Nephron (organoid): Measurements from ENCODE around the gene MATN1.

Source experiments
- H3K27ac Mint-ChIP-seq, 3 experiments: 2 replicates each; pipeline ENCODE4 v1.8.0; 2020; ENCODE audit warnings: mixed read lengths in 3 of 3, mild to moderate bottlenecking in 2 of 3, moderate library complexity in 1 of 3
- H3K27me3 Mint-ChIP-seq: 2 replicates; pipeline ENCODE4 v1.8.0; 2021; ENCODE audit warnings: low read depth, mild to moderate bottlenecking, moderate library complexity, mixed read lengths
- H3K36me3 Mint-ChIP-seq: 2 replicates; pipeline ENCODE4 v1.8.0; 2020; ENCODE audit warnings: low read depth, mixed read lengths
- H3K4me1 Mint-ChIP-seq: 2 replicates; pipeline ENCODE4 v1.8.0; 2020; ENCODE audit warnings: mixed read lengths
- H3K4me3 Mint-ChIP-seq, 3 experiments: 2 replicates each; pipeline ENCODE4 v1.8.0; 2020; ENCODE audit warnings: mild to moderate bottlenecking in 3 of 3, mixed read lengths in 3 of 3, moderate library complexity in 2 of 3
- H3K9me3 Mint-ChIP-seq: 2 replicates; pipeline ENCODE4 v1.8.0; 2020; ENCODE audit warnings: mixed read lengths
- TF ChIP-seq, protein P1 (sequence below), 3 experiments: fragments of 200-600 bp; sonication (generic); IDR thresholded peaks; one replicate each; pipeline ENCODE4 v1.5.0; 2021; ENCODE audit warnings: antibody characterized with exemption in 3 of 3; ENCODE audit not compliant: unreplicated experiment in 3 of 3

MATN1 gene

GRCh38 chr1:30714536-30715090 is 8.8 kb downstream of the MATN1 start:
- Mint-ChIP-seq H3K4me3 (no peak overlapping the region), H3K27ac (no peak overlapping the region), H3K4me1 (no peaks in the 10 kb centered on the region), H3K9me3 (peaks cover 3% of the 10 kb centered on the region), H3K27me3 (peaks cover 12% of the 10 kb centered on the region), H3K36me3 (no peaks in the 10 kb centered on the region)
- TF ChIP-seq, protein P1, sequence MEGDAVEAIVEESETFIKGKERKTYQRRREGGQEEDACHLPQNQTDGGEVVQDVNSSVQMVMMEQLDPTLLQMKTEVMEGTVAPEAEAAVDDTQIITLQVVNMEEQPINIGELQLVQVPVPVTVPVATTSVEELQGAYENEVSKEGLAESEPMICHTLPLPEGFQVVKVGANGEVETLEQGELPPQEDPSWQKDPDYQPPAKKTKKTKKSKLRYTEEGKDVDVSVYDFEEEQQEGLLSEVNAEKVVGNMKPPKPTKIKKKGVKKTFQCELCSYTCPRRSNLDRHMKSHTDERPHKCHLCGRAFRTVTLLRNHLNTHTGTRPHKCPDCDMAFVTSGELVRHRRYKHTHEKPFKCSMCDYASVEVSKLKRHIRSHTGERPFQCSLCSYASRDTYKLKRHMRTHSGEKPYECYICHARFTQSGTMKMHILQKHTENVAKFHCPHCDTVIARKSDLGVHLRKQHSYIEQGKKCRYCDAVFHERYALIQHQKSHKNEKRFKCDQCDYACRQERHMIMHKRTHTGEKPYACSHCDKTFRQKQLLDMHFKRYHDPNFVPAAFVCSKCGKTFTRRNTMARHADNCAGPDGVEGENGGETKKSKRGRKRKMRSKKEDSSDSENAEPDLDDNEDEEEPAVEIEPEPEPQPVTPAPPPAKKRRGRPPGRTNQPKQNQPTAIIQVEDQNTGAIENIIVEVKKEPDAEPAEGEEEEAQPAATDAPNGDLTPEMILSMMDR (IDR thresholded peaks at IDR 0.05; ENCODE audit: unreplicated experiment in 3 of 3), result no peak

- no peaks in the 10 kb centered on the region for H3K36me3 Mint-ChIP-seq
- peaks cover 3% of the 10 kb centered on the region for H3K9me3 Mint-ChIP-seq
- TF ChIP-seq, protein P1 (IDR thresholded peaks at IDR 0.05; ENCODE audit: unreplicated experiment in 3 of 3), result no peak
- H3K27ac Mint-ChIP-seq, result no peak overlapping the region
- H3K4me1 Mint-ChIP-seq, result no peaks in the 10 kb centered on the region
- H3K27me3 Mint-ChIP-seq, result peaks cover 17% of the 10 kb centered on the region
- H3K4me3 Mint-ChIP-seq, result no peak overlapping the region
Measured at GRCh38 chr1:30714025-30714424, 9.4 kb downstream of the MATN1 start.

GRCh38 chr1:30713311-30713710 is 10.1 kb downstream of the MATN1 start:
- H3K27ac Mint-ChIP-seq, result peak overlapping the region in 1 of 3 experiments; percentile 5
- H3K4me3 Mint-ChIP-seq, result no peak overlapping the region

GRCh38 chr1:30712583-30712982 is 10.8 kb downstream of the MATN1 start:
- no peaks in the 10 kb centered on the region for H3K9me3 Mint-ChIP-seq
- no peak overlapping the region for H3K27ac Mint-ChIP-seq
- H3K27me3 Mint-ChIP-seq, result peaks cover 21% of the 10 kb centered on the region
- no peaks in the 10 kb centered on the region for H3K36me3 Mint-ChIP-seq
- H3K4me1 Mint-ChIP-seq, result peaks cover 7% of the 10 kb centered on the region
- TF ChIP-seq, protein P1 (IDR thresholded peaks at IDR 0.05; ENCODE audit: unreplicated experiment in 3 of 3), result no peak
- no peak overlapping the region for H3K4me3 Mint-ChIP-seq

More at GRCh38 chr1:30713311-30713710, 10.1 kb downstream of the MATN1 start:
- Mint-ChIP-seq H3K27me3 (peaks cover 17% of the 10 kb centered on the region), H3K9me3 (peaks cover 3% of the 10 kb centered on the region), H3K4me1 (peaks cover under 1% of the 10 kb centered on the region), H3K36me3 (no peaks in the 10 kb centered on the region)
- TF ChIP-seq, protein P1 (IDR thresholded peaks at IDR 0.05; ENCODE audit: unreplicated experiment in 3 of 3), result no peak

- no peak overlapping the region for H3K4me3 Mint-ChIP-seq
- H3K27me3 Mint-ChIP-seq, result peaks cover 21% of the 10 kb centered on the region
Measured at GRCh38 chr1:30710407-30710806, 13.0 kb downstream of the MATN1 start.

DNA sequence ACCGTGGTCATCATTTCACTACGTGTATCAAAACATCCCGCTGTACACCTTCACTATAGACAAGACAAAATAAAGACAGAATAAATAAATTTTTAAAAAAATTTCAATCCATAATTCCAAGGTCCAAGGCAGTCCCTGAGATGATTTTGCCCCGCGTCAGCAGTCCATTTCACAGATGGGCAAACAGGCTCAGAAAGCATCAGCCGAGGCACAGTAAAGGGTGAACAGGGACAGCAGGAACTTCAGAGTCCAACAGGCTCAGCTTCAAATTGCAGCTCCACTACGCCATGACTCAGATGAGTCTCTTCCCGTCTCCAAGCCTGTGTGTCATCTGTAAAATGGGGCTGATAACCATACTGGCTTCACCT is 15.0 kb downstream of the MATN1 start:
- H3K4me1 Mint-ChIP-seq, result peaks cover 7% of the 10 kb centered on the region
- H3K27me3 Mint-ChIP-seq, result peaks cover 25% of the 10 kb centered on the region
- H3K9me3 Mint-ChIP-seq, result no peaks in the 10 kb centered on the region
- no peaks in the 10 kb centered on the region for H3K36me3 Mint-ChIP-seq
- no peak overlapping the region for H3K4me3 Mint-ChIP-seq
- TF ChIP-seq, protein P1 (IDR thresholded peaks at IDR 0.05; ENCODE audit: unreplicated experiment in 3 of 3), result peak in 1 of 3 experiments; percentile 1
- no peak overlapping the region for H3K27ac Mint-ChIP-seq

More at GRCh38 chr1:30710407-30710806, 13.0 kb downstream of the MATN1 start:
- H3K36me3 Mint-ChIP-seq, result no peaks in the 10 kb centered on the region
- peaks cover 7% of the 10 kb centered on the region for H3K4me1 Mint-ChIP-seq
- no peaks in the 10 kb centered on the region for H3K9me3 Mint-ChIP-seq
- TF ChIP-seq, protein P1 (IDR thresholded peaks at IDR 0.05; ENCODE audit: unreplicated experiment in 3 of 3), result no peak
- H3K27ac Mint-ChIP-seq, result no peak overlapping the region
